Naive thymus-derived CD4-positive, alpha-beta T cell (primary cell): ENCODE measurements around the gene AKT3. TPM values are rescaled to one million over a fixed set of nuclear protein-coding genes. Genes with fewer than 3 reads are reported as not detected.
A peak's percentile ranks its signal among the peaks of the same experiment; 100 is the strongest.
"Not testable (repeated sequence)": the region's sequence is repeated elsewhere in the genome, so short reads cannot be mapped to it uniquely, and the experiment has no call there.

ENCODE experiments used
- ATAC-seq: fragments of 150-1000 bp; cut with Tn5 transposase; 2 replicates; pipeline ENCODE4 v1.10.0; 2021; ENCODE audit warnings: mild to moderate bottlenecking, moderate library complexity
- CTCF ChIA-PET: fragments of 350-600 bp; sonication (Branson Sonifier 250); formaldehyde crosslinking; loops from one replicate; lab custom pipeline; 2021; ENCODE audit warnings: antibody characterized with exemption; lab: Charles Lee
- POLR2A ChIA-PET: fragments of 350-600 bp; sonication (Branson Sonifier 250); formaldehyde crosslinking; loops from one replicate; lab custom pipeline; 2021; ENCODE audit warnings: antibody characterized with exemption, inconsistent platforms; lab: Charles Lee
- DNase-seq, 9 donors: peaks; one replicate each; pipeline versions ENCODE4 v3.0.0 to v3.0.0-alpha.2; 2020 to 2022; ENCODE audit warnings: mixed read lengths in 1 of 9
- H3K27ac ChIP-seq: one replicate; pipeline ENCODE4 v1.7.0; 2013; ENCODE audit warnings: mild to moderate bottlenecking, low read depth, low read length, moderate library complexity
- H3K27me3 ChIP-seq, 2 donors: one replicate each; pipeline ENCODE4 v1.7.0; 2013; ENCODE audit warnings: low read length in 2 of 2, mild to moderate bottlenecking in 2 of 2, moderate library complexity in 2 of 2; ENCODE audit not compliant: control insufficient read depth in 2 of 2, insufficient read depth in 2 of 2
- H3K36me3 ChIP-seq, 3 experiments: 1 replicate in 2 of 3; 2 replicates in 1 of 3; pipeline ENCODE4 v1.7.0; 2013; ENCODE audit warnings: low read length in 3 of 3, mild to moderate bottlenecking in 3 of 3, moderate library complexity in 1 of 3; ENCODE audit not compliant: insufficient read depth in 3 of 3, control insufficient read depth in 2 of 3
- H3K4me1 ChIP-seq, 2 donors: one replicate each; pipeline ENCODE4 v1.7.0; 2013; ENCODE audit warnings: low read length in 2 of 2, mild to moderate bottlenecking in 2 of 2, moderate library complexity in 1 of 2; ENCODE audit not compliant: control insufficient read depth in 2 of 2, insufficient read depth in 2 of 2
- H3K4me3 ChIP-seq: 2 replicates; pipeline ENCODE4 v1.7.0; 2013; ENCODE audit warnings: mild to moderate bottlenecking, low read length
- H3K9me3 ChIP-seq, 3 experiments: 1 replicate in 2 of 3; 2 replicates in 1 of 3; pipeline ENCODE4 v1.7.0; 2013; ENCODE audit warnings: low read length in 3 of 3; ENCODE audit not compliant: control insufficient read depth in 2 of 3
- H3K27ac Mint-ChIP-seq, 9 donors: one replicate each; pipeline ENCODE4 v1.8.0; 2020 to 2022; ENCODE audit warnings: mixed read lengths in 9 of 9, mild to moderate bottlenecking in 8 of 9, moderate library complexity in 5 of 9, inconsistent platforms in 2 of 9
- H3K27me3 Mint-ChIP-seq, 5 donors: one replicate each; pipeline ENCODE4 v1.8.0; 2021 to 2022; ENCODE audit warnings: mixed read lengths in 5 of 5, mild to moderate bottlenecking in 1 of 5
- H3K36me3 Mint-ChIP-seq, 5 donors: one replicate each; pipeline ENCODE4 v1.8.0; 2020 to 2022; ENCODE audit warnings: mixed read lengths in 5 of 5, mild to moderate bottlenecking in 3 of 5, inconsistent platforms in 1 of 5
- H3K4me1 Mint-ChIP-seq, 7 donors: one replicate each; pipeline ENCODE4 v1.8.0; 2020 to 2022; ENCODE audit warnings: mixed read lengths in 7 of 7, mild to moderate bottlenecking in 3 of 7, inconsistent platforms in 1 of 7
- H3K4me3 Mint-ChIP-seq, 10 donors: one replicate each; pipeline ENCODE4 v1.8.0; 2020 to 2022; ENCODE audit warnings: mild to moderate bottlenecking in 10 of 10, mixed read lengths in 10 of 10, moderate library complexity in 6 of 10, inconsistent platforms in 2 of 10
- H3K9me3 Mint-ChIP-seq, 11 donors: one replicate each; pipeline ENCODE4 v1.8.0; 2020 to 2022; ENCODE audit warnings: mixed read lengths in 11 of 11, mild to moderate bottlenecking in 4 of 11, inconsistent platforms in 1 of 11, moderate library complexity in 1 of 11
- intact Hi-C, 2 donors: fragments of 100-400 bp; cut with micrococcal nuclease; formaldehyde crosslinking; loops; one replicate each; pipeline ENCODE4 v1.15.1; 2023
- polyA plus RNA-seq, 2 donors: library from polyadenylated mRNA; unstranded; fragments of 300-500 nt; fragmentation: Illumina TruSeq; gene quantifications; one replicate each; pipeline ENCODE4 v1.2.3, GENCODE V29; 2021
- total RNA-seq, 6 experiments: library from RNA in 5 of 6; stranded (reverse) in 5 of 6; gene quantifications; 1 replicate in 5 of 6; 2 replicates in 1 of 6; pipeline ENCODE4 v1.2.3 and lab custom pipeline; 2021 to 2026

The AKT3 gene
- total and polyA plus RNA-seq, 7 experiments from 2014 or later: 1.6 to 123 (median 69.4) TPM

GRCh38 chr1:243658594-243659105 is 191.4 kb downstream of the AKT3 start:
- peaks cover 0 to 14% (median 4%) of the 10 kb centered on the region in 11 donors for H3K9me3 Mint-ChIP-seq
- peaks cover 0 to 21% (median 2%) of the 10 kb centered on the region in 7 donors for H3K4me1 Mint-ChIP-seq
- DNase-seq: no peak
- H3K4me3 ChIP-seq: no peak overlapping the region
- intact Hi-C loops: no loop called here
- H3K27me3 Mint-ChIP-seq: no peaks in the 10 kb centered on the region
- CTCF ChIA-PET: no interaction called here
- H3K36me3 ChIP-seq: peaks cover 0 to 18% (median 4%) of the 10 kb centered on the region in 3 experiments
- no peak for ATAC-seq
- H3K4me1 ChIP-seq: no peaks in the 10 kb centered on the region
- no peak overlapping the region for H3K4me3 Mint-ChIP-seq
- peaks cover 0 to 65% (median 50%) of the 10 kb centered on the region in 5 donors for H3K36me3 Mint-ChIP-seq
- no peaks in the 10 kb centered on the region for H3K27me3 ChIP-seq
- H3K27ac ChIP-seq: no peak overlapping the region
- H3K9me3 ChIP-seq: no peaks in the 10 kb centered on the region
- H3K27ac Mint-ChIP-seq: no peak overlapping the region
- POLR2A ChIA-PET: interaction anchor here (0.6 to 0.7 kb wide), 2 partner anchors 36 to 1370 kb away, joined by 3 read pairs; no protein-coding TSS in a partner anchor

- ATAC-seq: no peak
- intact Hi-C loops: no loop called here
- no peaks in the 10 kb centered on the region for H3K9me3 ChIP-seq
- Mint-ChIP-seq H3K27ac (no peak overlapping the region), H3K27me3 (no peaks in the 10 kb centered on the region), H3K4me3 (no peak overlapping the region), H3K9me3 (peaks cover 0 to 13% (median 2%) of the 10 kb centered on the region in 11 donors), H3K4me1 (peaks cover 0 to 21% (median 2%) of the 10 kb centered on the region in 7 donors), H3K36me3 (peaks cover 1 to 64% (median 48%) of the 10 kb centered on the region in 5 donors)
- no peak overlapping the region for H3K27ac ChIP-seq
- no peaks in the 10 kb centered on the region for H3K27me3 ChIP-seq
- ChIA-PET CTCF (no interaction called here), POLR2A (no interaction called here)
- no peak for DNase-seq
- H3K4me3 ChIP-seq: no peak overlapping the region
- no peaks in the 10 kb centered on the region for H3K4me1 ChIP-seq
- H3K36me3 ChIP-seq: peaks cover 0 to 9% (median 0%) of the 10 kb centered on the region in 3 experiments
Observed at GRCh38 chr1:243657793-243658192, 192.2 kb downstream of the AKT3 start.

- Mint-ChIP-seq H3K36me3 (peaks cover 24 to 82% (median 64%) of the 10 kb centered on the region in 5 donors), H3K9me3 (peaks cover 0 to 25% (median 14%) of the 10 kb centered on the region in 11 donors)
- H3K4me1 Mint-ChIP-seq, DNase-seq, H3K4me3 Mint-ChIP-seq, H3K27ac ChIP-seq, intact Hi-C loops, H3K36me3 ChIP-seq, H3K4me1 ChIP-seq, CTCF ChIA-PET, H3K4me3 ChIP-seq, H3K27ac Mint-ChIP-seq, POLR2A ChIA-PET, H3K27me3 ChIP-seq, ATAC-seq, H3K27me3 Mint-ChIP-seq, H3K9me3 ChIP-seq: not testable (repeated sequence)
Observed at GRCh38 chr1:243649530-243649929, 200.5 kb downstream of the AKT3 start.

- DNase-seq (no peak), ATAC-seq (no peak)
- Mint-ChIP-seq H3K27ac (no peak overlapping the region), H3K4me1 (peaks cover 0 to 5% (median 0%) of the 10 kb centered on the region in 7 donors), H3K27me3 (no peaks in the 10 kb centered on the region), H3K36me3 (peaks cover 23 to 78% (median 58%) of the 10 kb centered on the region in 5 donors), H3K4me3 (no peak overlapping the region), H3K9me3 (peaks cover 0 to 20% (median 8%) of the 10 kb centered on the region in 11 donors)
- Histone ChIP-seq H3K4me1 (no peaks in the 10 kb centered on the region), H3K27me3 (no peaks in the 10 kb centered on the region), H3K4me3 (no peak overlapping the region), H3K36me3 (peaks cover 0 to 4% (median 4%) of the 10 kb centered on the region in 3 experiments), H3K9me3 (no peaks in the 10 kb centered on the region), H3K27ac (no peak overlapping the region)
- ChIA-PET CTCF (no interaction called here), POLR2A (no interaction called here)
- intact Hi-C loops: no loop called here
Observed at GRCh38 chr1:243646841-243647240, 203.2 kb downstream of the AKT3 start.

- Mint-ChIP-seq H3K4me1 (peaks cover 0 to 7% (median 0%) of the 10 kb centered on the region in 7 donors), H3K27me3 (no peaks in the 10 kb centered on the region), H3K27ac (no peak overlapping the region), H3K9me3 (peaks cover 0 to 11% (median 3%) of the 10 kb centered on the region in 11 donors), H3K4me3 (no peak overlapping the region), H3K36me3 (peaks cover 15 to 73% (median 52%) of the 10 kb centered on the region in 5 donors)
- Histone ChIP-seq H3K4me3 (no peak overlapping the region), H3K27me3 (no peaks in the 10 kb centered on the region), H3K36me3 (peaks cover 0 to 4% (median 4%) of the 10 kb centered on the region in 3 experiments), H3K27ac (no peak overlapping the region), H3K4me1 (no peaks in the 10 kb centered on the region), H3K9me3 (no peaks in the 10 kb centered on the region)
- ChIA-PET CTCF (no interaction called here), POLR2A (no interaction called here)
- intact Hi-C loops: no loop called here
- no peak for ATAC-seq
- DNase-seq: no peak
Observed at GRCh38 chr1:243645281-243645680, 204.8 kb downstream of the AKT3 start.

GRCh38 chr1:243642936-243643335 is 207.1 kb downstream of the AKT3 start:
- Histone ChIP-seq H3K9me3 (no peaks in the 10 kb centered on the region), H3K4me3 (no peak overlapping the region), H3K36me3 (peaks cover 0 to 4% (median 4%) of the 10 kb centered on the region in 3 experiments), H3K4me1 (peaks cover 0 to 4% of the 10 kb centered on the region in 2 donors), H3K27me3 (no peaks in the 10 kb centered on the region), H3K27ac (no peak overlapping the region)
- Mint-ChIP-seq H3K9me3 (peaks cover 0 to 22% (median 3%) of the 10 kb centered on the region in 11 donors), H3K4me3 (no peak overlapping the region), H3K27ac (no peak overlapping the region), H3K4me1 (peaks cover 0 to 14% (median 9%) of the 10 kb centered on the region in 7 donors), H3K36me3 (peaks cover 14 to 77% (median 63%) of the 10 kb centered on the region in 5 donors), H3K27me3 (no peaks in the 10 kb centered on the region)
- POLR2A ChIA-PET: no interaction called here
- DNase-seq (no peak), ATAC-seq (peak; percentile 36)
- CTCF ChIA-PET: no interaction called here
- intact Hi-C loops: no loop called here
